Amniotic stem cell (primary cell): ENCODE data around the gene TMEM161A.

Experiments used
- DNase-seq: peaks from one replicate; lab custom pipeline; 2025; lab: John Stamatoyannopoulos, UW

Gene TMEM161A

DNA sequence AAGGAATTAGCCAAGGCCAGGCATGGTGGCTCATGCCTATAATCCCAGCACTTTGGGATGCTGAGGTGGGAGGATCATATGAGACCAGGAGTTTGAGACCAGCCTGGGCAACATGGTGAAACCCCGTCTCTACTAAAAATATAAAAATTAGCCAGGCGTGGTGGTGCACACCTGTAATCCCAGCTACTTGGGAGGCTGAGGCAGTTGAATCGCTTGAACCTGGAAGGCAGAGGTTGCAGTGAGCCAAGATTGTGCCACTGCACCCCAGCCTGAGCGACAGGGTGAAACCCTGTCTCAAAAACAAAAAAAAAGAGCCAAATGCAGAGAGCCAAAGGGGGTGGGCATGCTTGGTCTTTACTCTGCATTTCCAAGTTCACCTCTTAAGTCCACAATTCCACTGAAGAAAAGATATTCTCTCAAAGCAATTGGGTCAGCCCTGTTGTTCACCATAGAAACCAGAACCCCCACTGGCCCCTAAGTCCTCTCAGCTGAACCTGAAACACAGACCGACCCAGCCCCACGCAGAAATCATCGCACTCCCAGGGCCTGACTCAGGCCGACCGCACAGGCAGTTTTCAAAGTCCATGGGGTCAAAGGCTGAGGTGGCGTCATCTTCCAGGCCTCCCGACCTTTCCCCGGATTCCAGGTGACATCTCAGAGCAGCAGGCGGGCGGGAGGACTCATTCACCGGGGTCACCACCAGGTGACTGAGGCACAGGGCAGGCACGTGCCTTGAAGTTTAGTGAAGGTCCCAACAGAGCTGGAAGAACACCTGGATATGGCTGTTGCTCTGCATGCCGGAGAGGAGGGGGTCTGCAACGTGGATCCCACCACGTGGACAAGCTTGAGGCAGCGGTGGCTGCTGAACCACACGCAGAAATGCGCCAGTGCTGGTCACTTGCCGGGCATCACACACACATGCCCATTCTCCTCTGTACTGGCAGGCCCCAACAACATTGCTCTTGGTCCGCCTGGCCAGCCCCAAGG, 41.3 kb downstream of the TMEM161A start:
- no peak for DNase-seq

GRCh38 chr19:19095691-19096090, 42.6 kb downstream of the TMEM161A start:
- DNase-seq = no peak

DNA sequence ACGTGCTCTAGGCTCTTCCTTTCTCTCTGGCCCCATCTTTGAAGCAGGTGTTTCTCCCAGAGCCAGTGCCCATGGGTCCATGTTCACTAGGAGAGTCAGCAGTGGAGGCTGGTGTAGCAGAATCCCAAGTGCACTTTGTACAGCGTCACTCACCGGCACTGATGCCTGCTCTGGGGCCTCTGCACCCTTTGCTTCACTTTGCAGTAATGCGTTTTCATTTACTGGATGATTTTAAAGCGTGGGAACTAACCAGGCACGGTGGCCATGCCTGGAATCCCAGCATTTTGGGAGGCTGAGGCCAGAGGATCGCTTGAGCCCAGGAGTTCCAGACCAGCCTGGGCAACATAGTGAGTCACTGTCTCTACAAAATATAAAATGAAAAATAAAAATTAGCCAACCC, 43.8 kb downstream of the TMEM161A start:
- DNase-seq = no peak

GRCh38 chr19:19087676-19088075, 50.6 kb downstream of the TMEM161A start:
- DNase-seq = no peak

DNA sequence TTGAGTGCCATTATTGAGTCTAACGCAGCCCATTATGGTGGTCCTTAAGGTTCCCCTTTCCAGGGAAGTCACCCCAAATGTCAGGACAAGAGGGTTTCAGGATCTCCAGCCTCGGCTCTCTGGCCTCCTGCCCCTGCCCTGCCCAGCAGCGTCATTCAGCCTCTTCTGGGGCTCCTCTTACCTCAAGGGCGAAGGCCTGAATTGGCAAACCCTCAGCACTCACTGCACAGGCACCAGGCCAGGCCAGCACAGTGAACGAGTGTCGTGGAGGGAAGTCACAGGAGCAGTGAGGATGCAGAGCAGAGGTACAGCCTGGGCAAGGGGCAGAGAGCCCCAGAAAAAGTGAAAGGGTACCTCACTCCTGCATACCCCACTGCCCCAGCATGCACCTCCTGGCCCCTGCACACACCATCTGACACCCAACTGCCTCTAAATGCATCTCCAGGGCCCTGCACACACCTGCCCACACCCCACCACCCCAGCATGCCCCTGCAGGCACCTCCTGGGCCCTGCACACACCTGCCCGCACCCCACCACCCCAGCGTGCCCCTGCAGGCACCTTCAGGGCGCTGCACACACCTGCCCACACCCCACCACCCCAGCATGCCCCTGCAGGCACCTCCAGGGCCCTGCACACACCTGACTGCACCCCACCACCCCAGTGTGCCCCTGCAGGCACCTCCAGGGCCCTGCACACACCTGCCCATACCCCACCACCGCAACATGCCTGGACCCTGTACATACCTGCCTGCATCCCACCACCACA, 54.7 kb downstream of the TMEM161A start:
- DNase-seq = no peak

DNA sequence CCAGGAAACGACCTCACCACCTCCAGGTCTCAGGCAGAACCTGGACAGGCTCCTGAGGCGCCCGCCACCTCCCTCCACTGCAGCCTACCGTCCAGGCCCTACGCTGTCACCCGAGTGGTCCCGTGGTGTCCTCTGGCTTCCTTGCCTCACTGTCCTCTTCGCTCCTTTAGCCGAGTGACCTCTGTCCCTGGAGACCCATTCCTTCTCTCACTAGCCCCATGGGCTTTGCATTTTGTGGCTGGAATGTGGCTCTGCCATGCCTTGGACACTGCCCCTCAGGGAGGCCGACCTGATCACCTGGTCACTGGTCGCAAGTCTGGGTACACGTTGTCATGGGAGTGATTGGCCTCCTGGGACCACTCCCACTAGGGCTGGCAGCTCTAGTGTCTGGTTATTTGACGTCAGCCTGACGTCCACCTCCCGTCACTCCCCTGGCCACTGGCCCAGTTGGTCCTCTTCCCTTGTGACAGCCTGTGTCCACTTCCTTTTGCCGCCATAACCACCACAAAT, 56.6 kb downstream of the TMEM161A start:
- DNase-seq = no peak

DNA sequence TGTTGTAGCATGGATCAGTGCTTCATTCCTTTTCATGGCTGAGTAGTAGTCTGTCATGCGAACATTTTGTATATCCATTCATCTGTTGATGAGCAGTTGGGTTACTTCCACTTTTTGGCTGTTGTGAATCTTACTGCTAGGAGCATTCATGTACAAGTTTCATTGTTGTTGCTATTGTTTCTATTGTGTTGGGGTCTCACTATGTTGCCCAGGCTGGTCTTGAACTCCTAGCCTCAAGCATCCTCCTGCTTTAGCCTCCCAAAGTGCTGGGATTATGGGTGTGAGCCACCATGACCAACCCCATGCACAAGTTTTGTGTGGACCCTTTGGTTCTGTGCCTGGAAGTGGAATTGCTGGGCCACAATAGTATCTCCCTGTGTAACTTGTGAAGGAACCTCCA, 58.7 kb downstream of the TMEM161A start:
- DNase-seq = no peak

DNA sequence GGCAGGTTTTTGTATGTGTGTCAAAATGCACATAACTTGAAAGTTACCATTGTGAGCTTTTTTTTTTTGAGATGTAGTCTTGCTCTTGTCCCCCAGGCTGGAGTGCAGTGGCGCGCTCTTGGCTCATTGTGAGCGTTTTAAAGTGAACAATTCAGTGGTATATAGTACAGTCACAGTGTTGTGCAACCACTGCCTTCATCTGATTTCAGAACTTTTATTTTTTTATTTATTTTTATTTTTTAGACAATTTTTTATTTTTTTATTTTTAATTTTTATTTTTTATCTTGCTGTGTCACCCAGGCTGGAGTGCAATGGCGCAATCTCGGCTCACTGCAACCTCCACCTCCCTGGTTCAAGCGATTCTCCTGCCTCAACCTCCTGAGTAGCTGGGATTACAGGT, 59.5 kb downstream of the TMEM161A start:
- no peak for DNase-seq

DNA sequence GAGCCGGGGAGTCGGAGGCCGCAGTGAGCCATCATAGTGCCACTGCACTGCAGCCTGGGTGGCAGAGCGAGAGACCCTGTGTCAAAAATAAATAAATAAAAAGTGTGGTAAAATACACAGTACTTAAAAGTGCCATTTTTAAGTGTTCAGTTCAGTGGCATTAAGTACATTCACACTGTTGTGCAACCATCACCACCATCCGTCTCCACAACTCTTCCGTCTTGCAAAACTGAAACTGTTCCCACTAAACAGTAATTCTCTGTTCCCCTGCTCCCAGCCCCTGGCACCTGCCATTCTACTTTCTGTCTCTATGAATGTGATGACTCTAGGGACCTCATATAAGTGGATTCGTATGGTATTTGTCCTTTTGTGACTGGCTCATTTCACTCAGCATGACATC, 61.2 kb downstream of the TMEM161A start:
- DNase-seq = no peak

- DNase-seq = no peak
Observed at GRCh38 chr19:19076476-19076875, 61.8 kb downstream of the TMEM161A start.

DNA sequence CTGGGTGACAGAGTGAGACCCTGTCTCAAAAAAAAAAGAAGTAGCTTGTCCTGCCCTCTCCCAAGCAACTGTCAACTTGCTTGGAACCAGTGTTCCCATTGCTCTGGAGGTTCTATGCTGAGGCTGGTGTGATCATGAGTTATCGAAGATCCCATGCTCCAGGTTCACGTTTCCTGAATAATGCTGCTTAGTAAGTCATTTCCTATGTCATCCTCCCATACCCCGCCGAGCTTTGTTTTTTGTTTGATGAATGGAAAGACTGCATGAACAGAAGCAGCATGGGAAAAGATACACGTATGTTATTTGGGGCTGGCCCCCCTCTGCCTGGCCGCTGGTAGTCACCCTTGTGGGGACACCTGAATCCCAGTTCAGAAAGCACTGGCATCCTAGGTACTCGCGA, 63.2 kb downstream of the TMEM161A start:
- no peak for DNase-seq

- DNase-seq = no peak
Observed at GRCh38 chr19:19074196-19074882, 63.9 kb downstream of the TMEM161A start.

DNA sequence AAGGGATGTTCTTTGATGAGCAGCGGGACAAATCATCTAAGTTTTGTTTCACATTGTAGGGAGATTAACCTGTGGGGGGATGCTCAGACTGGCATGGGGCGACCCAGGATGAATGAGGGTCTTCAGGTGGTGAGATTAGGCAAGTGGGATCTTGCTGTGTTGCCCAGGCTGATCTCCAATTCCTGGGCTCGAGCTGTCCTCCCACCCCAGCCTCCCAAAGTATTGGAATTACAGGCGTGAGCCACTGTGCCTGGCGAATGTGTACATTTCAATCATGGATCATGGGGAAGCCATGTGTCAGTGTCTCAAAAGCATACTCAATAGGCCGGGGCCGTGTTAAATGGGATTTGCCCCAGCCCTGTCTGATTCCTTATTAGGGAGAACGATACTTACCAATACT, 66.4 kb downstream of the TMEM161A start:
- DNase-seq = no peak
